SK-N-MC (cell line): Measurements from ENCODE around the gene PCDHA8.

ENCODE experiments used
- EZH2 ChIP-seq: fragments of 200-600 bp; sonication (generic); IDR thresholded peaks from one replicate; pipeline ENCODE4 v1.6.1; 2017; ENCODE audit warnings: antibody characterized with exemption
- POLR2AphosphoS5 ChIP-seq: IDR thresholded peaks from 2 replicates; pipeline ENCODE4 v1.6.1; 2012; ENCODE audit warnings: mild to moderate bottlenecking, low read depth, low read length, borderline replicate concordance

- no peak for TF ChIP-seq POLR2AphosphoS5
- TF ChIP-seq EZH2, result no peak
These were observed 16.4 kb downstream of the PCDHA8 start for GRCh38 chr5:140857177-140857986.
